Chondrocyte (in vitro differentiated cells): Measurements from ENCODE around the gene GNAI3. TPM values are rescaled to one million over a fixed set of nuclear protein-coding genes. Genes with fewer than 3 reads are reported as not detected.

Experiments used
- DNase-seq: peaks from one replicate; pipeline ENCODE4 v3.0.0; 2021; ENCODE audit warnings: mixed read lengths, low spot score
- H3K27ac Mint-ChIP-seq: one replicate; pipeline ENCODE4 v1.8.0; 2021; ENCODE audit warnings: mild to moderate bottlenecking, moderate library complexity, mixed read lengths; ENCODE audit not compliant: unreplicated experiment
- H3K27me3 Mint-ChIP-seq: 2 replicates; pipeline ENCODE4 v1.8.0; 2021; ENCODE audit warnings: low read depth, mixed read lengths
- H3K36me3 Mint-ChIP-seq: 2 replicates; pipeline ENCODE4 v1.8.0; 2021; ENCODE audit warnings: low read depth, mixed read lengths
- H3K4me1 Mint-ChIP-seq: 2 replicates; pipeline ENCODE4 v1.8.0; 2021; ENCODE audit warnings: low read depth, mild to moderate bottlenecking, mixed read lengths
- H3K4me3 Mint-ChIP-seq: one replicate; pipeline ENCODE4 v1.8.0; 2021; ENCODE audit warnings: mild to moderate bottlenecking, moderate library complexity, mixed read lengths; ENCODE audit not compliant: unreplicated experiment
- H3K9me3 Mint-ChIP-seq: 2 replicates; pipeline ENCODE4 v1.8.0; 2021; ENCODE audit warnings: low read depth, mixed read lengths
- CTCF ChIP-seq: fragments of 200-600 bp; sonication (generic); IDR thresholded peaks from 2 replicates; pipeline ENCODE4 v1.5.0; 2021; ENCODE audit warnings: antibody characterized with exemption, mild to moderate bottlenecking, moderate library complexity
- total RNA-seq: library from RNA; stranded (reverse); gene quantifications from 3 replicates; pipeline ENCODE4 v1.2.1, GENCODE V29; 2021

The GNAI3 gene
- total RNA-seq, 1 donor from 2014 or later: 10.7 TPM

GRCh38 chr1:109667452-109668122, 119.2 kb downstream of the GNAI3 start, which contains the start of gene GSTM2:
Gene GSTM2 (plus strand): TSS chr1:109668057. CDS start chr1:109668116, 59 bp downstream.
- Mint-ChIP-seq H3K36me3 (peaks cover 1% of the 10 kb centered on the region), H3K27me3 (no peaks in the 10 kb centered on the region), H3K4me3 (peak within 1 kb of the TSS; percentile 77), H3K4me1 (peaks cover 16% of the 10 kb centered on the region), H3K27ac (peak within 1 kb of the TSS; percentile 24), H3K9me3 (no peaks in the 10 kb centered on the region)
- TF ChIP-seq CTCF: no peak
- DNase-seq: no peak

Other genes starting within 250 kb of the GNAI3 start
- gene MYBPHL, start 241.6 kb upstream of the GNAI3 start, total RNA-seq: not detected in 3 replicates
- 84.1 to 107 TPM (median 107 TPM) in 3 replicates for gene SORT1, start 150.7 kb upstream of the GNAI3 start, total RNA-seq
- 80.2 to 90.5 TPM (median 84.3 TPM) in 3 replicates for gene PSMA5, start 122.2 kb upstream of the GNAI3 start, total RNA-seq
- gene SYPL2, start 82.1 kb upstream of the GNAI3 start, total RNA-seq: 0.75 to 1.3 TPM (median 1.1 TPM) in 3 replicates
- gene ATXN7L2, start 64.7 kb upstream of the GNAI3 start, total RNA-seq: 3.6 to 4.3 TPM (median 4.3 TPM) in 3 replicates
- 10.2 to 10.8 TPM (median 10.7 TPM) in 3 replicates for gene CYB561D1, start 54.5 kb upstream of the GNAI3 start, total RNA-seq
- 3.1 to 4.6 TPM (median 4.5 TPM) in 3 replicates for gene AMIGO1, start 38.9 kb upstream of the GNAI3 start, total RNA-seq
- not detected in 3 replicates for gene GPR61, start 8.7 kb upstream of the GNAI3 start, total RNA-seq
- gene GNAT2, start 71.0 kb downstream of the GNAI3 start, total RNA-seq: not detected in 3 replicates
- gene AMPD2, start 71.2 kb downstream of the GNAI3 start, total RNA-seq: 70.6 to 100 TPM (median 74.2 TPM) in 3 replicates
- gene GSTM4, start 107.5 kb downstream of the GNAI3 start, total RNA-seq: 14.5 to 20.8 TPM (median 14.8 TPM) in 3 replicates
- gene GSTM2, start 119.4 kb downstream of the GNAI3 start, total RNA-seq: 24.6 to 41.3 TPM (median 25.8 TPM) in 3 replicates
- gene GSTM1, start 139.2 kb downstream of the GNAI3 start, total RNA-seq: 8.9 to 17.8 TPM (median 17.8 TPM) in 3 replicates
- not detected in 3 replicates for gene GSTM5, start 163.6 kb downstream of the GNAI3 start, total RNA-seq
- 51.2 to 63.8 TPM (median 61.5 TPM) in 3 replicates for gene GSTM3, start 192.4 kb downstream of the GNAI3 start, total RNA-seq
- gene EPS8L3, start 215.3 kb downstream of the GNAI3 start, total RNA-seq: not detected in 3 replicates